Skeletal muscle cell (primary cell): ENCODE data around the gene FBXL3.

Source experiments
- DNase-seq: peaks from one replicate; pipeline ENCODE4 v3.0.0-alpha.2; 2010; ENCODE audit warnings: low read depth
- H3K4me3 ChIP-seq: 2 replicates; pipeline ENCODE4 v1.5.1; 2011; ENCODE audit warnings: low read depth, mild to moderate bottlenecking, control low read depth, low read length, moderate library complexity

Gene FBXL3

DNA sequence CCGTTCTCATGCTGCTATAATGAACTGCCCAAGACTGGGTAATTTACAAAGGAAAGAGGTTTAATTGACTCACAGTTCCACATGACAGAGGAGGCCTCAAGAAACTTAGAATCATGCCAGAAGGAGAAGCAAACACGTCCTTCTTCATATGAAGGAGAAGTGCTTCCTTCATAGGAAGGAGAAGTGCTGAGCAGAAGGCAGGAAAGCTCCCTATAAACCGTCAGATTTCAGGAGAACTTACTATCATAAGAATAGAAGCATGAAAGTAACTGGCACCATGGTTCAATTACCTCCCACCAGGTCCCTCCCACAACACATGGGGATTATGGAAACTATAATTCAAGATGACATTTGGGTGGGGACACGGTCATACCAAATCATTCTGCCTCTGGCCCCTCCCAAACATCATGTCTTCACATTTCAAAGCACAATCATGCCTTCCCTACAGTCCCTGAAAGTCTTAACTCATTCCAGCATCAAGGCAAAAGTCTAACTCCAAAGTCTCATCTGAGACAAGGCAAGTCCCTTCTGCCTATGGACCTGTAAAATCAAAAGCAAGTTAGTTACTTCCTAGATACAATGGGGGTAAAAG is 68.0 kb downstream of the FBXL3 start:
- H3K4me3 ChIP-seq: no peak overlapping the region
- no peak for DNase-seq

DNA sequence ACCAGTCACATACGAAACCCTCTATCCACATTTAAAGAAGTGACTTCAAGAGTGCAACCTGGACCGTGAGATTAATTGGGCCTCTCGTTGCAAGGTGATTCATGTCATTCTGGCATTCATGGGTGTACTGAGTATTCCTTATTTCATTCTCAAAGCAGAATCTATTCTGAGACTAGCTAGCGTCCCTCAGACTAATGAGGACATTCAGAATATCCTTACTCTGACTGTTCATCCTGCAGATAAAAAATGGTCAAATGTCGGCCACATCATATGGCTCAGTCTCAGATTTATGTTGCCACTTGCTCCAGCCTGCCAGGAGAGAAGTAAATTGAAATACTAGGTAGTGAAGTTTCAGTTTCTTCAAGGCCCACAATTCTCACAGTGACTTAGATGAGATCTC is 71.3 kb downstream of the FBXL3 start:
- no peak for DNase-seq
- no peak overlapping the region for H3K4me3 ChIP-seq
